Uterus (tissue), 4 donors: Measurements from ENCODE around the gene NUP50. TPM values are rescaled to one million over a fixed set of nuclear protein-coding genes. Genes with fewer than 3 reads are reported as not detected.

ENCODE experiments used
- DNase-seq, 2 donors: peaks; one replicate each; pipeline ENCODE4 v3.0.0-alpha.2; 2019 to 2020
- H3K27ac ChIP-seq, 2 donors: fragments of 200-600 bp; sonication (generic); 1 replicate in 1 of 2; 2 replicates in 1 of 2; pipeline ENCODE4 v1.5.1; 2016 to 2018
- H3K27me3 ChIP-seq, 2 donors: fragments of 200-600 bp; sonication (generic); one replicate each; pipeline ENCODE4 v1.5.1; 2018 to 2019; ENCODE audit warnings: control low read depth in 1 of 2
- H3K36me3 ChIP-seq, 2 donors: fragments of 200-600 bp; sonication (generic); one replicate each; pipeline ENCODE4 v1.5.1; 2019; ENCODE audit warnings: control low read depth in 1 of 2
- H3K4me1 ChIP-seq, 2 donors: fragments of 200-600 bp; sonication (generic); one replicate each; pipeline ENCODE4 v1.5.1; 2018 to 2019; ENCODE audit warnings: control low read depth in 1 of 2
- H3K4me3 ChIP-seq, 2 donors: fragments of 200-600 bp; sonication (generic); 1 replicate in 1 of 2; 2 replicates in 1 of 2; pipeline ENCODE4 v1.5.1; 2018 to 2019; ENCODE audit warnings: mild to moderate bottlenecking in 1 of 2
- H3K9me3 ChIP-seq, 2 donors: fragments of 200-600 bp; sonication (generic); one replicate each; pipeline ENCODE4 v1.5.1; 2019; ENCODE audit warnings: control low read depth in 1 of 2
- CTCF ChIP-seq, 4 experiments: fragments of 200-600 bp in 2 of 4; fragments of 450-650 bp in 2 of 4; sonication (generic) in 2 of 4; IDR thresholded peaks; one replicate each; pipeline ENCODE4 v1.5.1; 2016 to 2019; ENCODE audit warnings: antibody characterized with exemption in 4 of 4, mild to moderate bottlenecking in 2 of 4, moderate library complexity in 1 of 4
- POLR2A ChIP-seq, 2 donors: fragments of 450-650 bp; IDR thresholded peaks; one replicate each; pipeline ENCODE4 v1.6.1; 2016; ENCODE audit warnings: antibody characterized with exemption in 2 of 2, mild to moderate bottlenecking in 1 of 2, moderate library complexity in 1 of 2
- intact Hi-C: fragments of 100-400 bp; cut with DNase I; formaldehyde crosslinking; loops from one replicate; pipeline ENCODE4 v1.15.1; 2023; ENCODE audit warnings: low total_unique reads
- total RNA-seq, 4 donors: library from RNA; depleted of rRNA in 3 of 4; stranded (reverse); fragments of >200 nt in 3 of 4; gene quantifications; one replicate each; pipeline versions ENCODE4 v1.1.0 to v1.2.4, GENCODE V29; 2014 to 2023
- donor health status: DM: yes; HTN: yes; CAD: no.

NUP50 gene
- total RNA-seq, 4 donors from 2014 or later: 45.7 to 558 (median 101) TPM

- intact Hi-C loops: no loop called here
Measured at GRCh38 chr22:45171830-45172229, 8.1 kb downstream of the NUP50 start.

GRCh38 chr22:45172881-45173585 is 9.3 kb downstream of the NUP50 start:
- TF ChIP-seq CTCF (IDR thresholded peaks at IDR 0.05) (no peak), POLR2A (IDR thresholded peaks at IDR 0.05) (no peak)
- intact Hi-C loops: no loop called here
- Histone ChIP-seq H3K9me3 (no peaks in the 10 kb centered on the region), H3K27me3 (no peaks in the 10 kb centered on the region), H3K27ac (no peak overlapping the region), H3K4me3 (no peak overlapping the region), H3K4me1 (no peaks in the 10 kb centered on the region), H3K36me3 (no peaks in the 10 kb centered on the region)
- DNase-seq: no peak

More at GRCh38 chr22:45171830-45172229, 8.1 kb downstream of the NUP50 start:
- Histone ChIP-seq H3K4me1 (no peaks in the 10 kb centered on the region), H3K36me3 (no peaks in the 10 kb centered on the region), H3K27ac (no peak overlapping the region), H3K9me3 (no peaks in the 10 kb centered on the region), H3K27me3 (no peaks in the 10 kb centered on the region), H3K4me3 (no peak overlapping the region)
- no peak for DNase-seq
- TF ChIP-seq POLR2A (IDR thresholded peaks at IDR 0.05) (no peak), CTCF (IDR thresholded peaks at IDR 0.05) (no peak)

GRCh38 chr22:45179276-45180049 is 15.7 kb downstream of the NUP50 start:
- no peaks in the 10 kb centered on the region for H3K27me3 ChIP-seq
- H3K4me1 ChIP-seq: no peaks in the 10 kb centered on the region
- H3K9me3 ChIP-seq: no peaks in the 10 kb centered on the region
- no peaks in the 10 kb centered on the region for H3K36me3 ChIP-seq
- H3K4me3 ChIP-seq: no peak overlapping the region
- H3K27ac ChIP-seq: no peak overlapping the region
- intact Hi-C loops: no loop called here
- DNase-seq: no peak
- TF ChIP-seq CTCF (IDR thresholded peaks at IDR 0.05): no peak
- no peak for TF ChIP-seq POLR2A (IDR thresholded peaks at IDR 0.05)

- Histone ChIP-seq H3K27me3 (no peaks in the 10 kb centered on the region), H3K4me1 (no peaks in the 10 kb centered on the region), H3K27ac (no peak overlapping the region), H3K36me3 (no peaks in the 10 kb centered on the region), H3K4me3 (no peak overlapping the region), H3K9me3 (no peaks in the 10 kb centered on the region)
- intact Hi-C loops: no loop called here
- no peak for DNase-seq
- no peak for TF ChIP-seq CTCF (IDR thresholded peaks at IDR 0.05)
- no peak for TF ChIP-seq POLR2A (IDR thresholded peaks at IDR 0.05)
Measured at GRCh38 chr22:45180146-45180679, 16.5 kb downstream of the NUP50 start.

- Histone ChIP-seq H3K4me3 (no peak overlapping the region), H3K4me1 (no peaks in the 10 kb centered on the region), H3K27me3 (no peaks in the 10 kb centered on the region), H3K9me3 (no peaks in the 10 kb centered on the region), H3K36me3 (no peaks in the 10 kb centered on the region), H3K27ac (no peak overlapping the region)
- no peak for DNase-seq
- intact Hi-C loops: no loop called here
- TF ChIP-seq CTCF (IDR thresholded peaks at IDR 0.05) (no peak), POLR2A (IDR thresholded peaks at IDR 0.05) (no peak)
Measured at GRCh38 chr22:45181240-45181639, 17.5 kb downstream of the NUP50 start.
